NCI-H748 treated with DMSO at 0.1 percent for 48 hours (cell line): ENCODE results near the gene MOK.
A peak's percentile ranks its signal among the peaks of the same experiment; 100 is the strongest.
"Not testable (repeated sequence)": the region's sequence is repeated elsewhere in the genome, so short reads cannot be mapped to it uniquely, and the experiment has no call there.

Source experiments
- DNase-seq: peaks from one replicate; lab custom pipeline; 2025; lab: John Stamatoyannopoulos, UW

The MOK gene

DNA sequence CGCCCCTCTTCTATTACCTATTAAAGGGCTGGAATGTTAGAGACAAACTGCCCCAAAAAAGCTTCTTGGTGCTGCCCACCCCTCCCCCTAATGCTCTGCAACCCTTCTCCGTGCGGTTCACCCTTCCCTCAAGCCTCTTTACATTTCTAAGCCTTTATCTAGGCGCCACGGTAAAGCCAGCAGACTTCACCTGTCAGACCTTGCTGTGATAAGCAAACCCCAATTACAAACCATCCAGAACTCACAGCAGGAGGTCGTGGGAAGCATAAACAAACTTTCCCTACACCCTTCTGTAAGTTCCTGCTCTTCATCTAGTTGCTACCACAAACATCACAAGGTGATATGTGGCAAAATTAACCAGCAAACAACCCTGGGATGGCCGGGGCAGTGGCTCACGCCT, 56.8 kb downstream of the MOK start:
- DNase-seq = no peak

DNA sequence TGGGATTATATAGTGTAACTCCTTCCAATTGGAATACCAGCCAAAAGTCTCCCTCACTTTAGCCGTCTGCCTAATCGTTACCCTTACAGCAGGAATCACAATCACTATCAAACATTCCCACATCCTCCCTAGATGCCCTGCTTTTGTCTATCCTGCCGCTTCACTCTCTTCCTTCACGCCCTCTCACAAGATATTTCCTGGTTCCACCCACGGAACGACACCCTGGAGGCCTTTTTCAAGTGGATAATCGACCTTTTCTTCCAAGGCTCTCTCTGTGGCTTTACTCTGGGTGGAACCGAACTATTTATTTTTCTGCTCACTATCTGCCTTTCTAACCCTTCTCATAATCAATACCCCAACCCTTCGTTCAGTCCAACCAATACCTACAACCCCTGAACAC, 58.9 kb downstream of the MOK start:
- no peak for DNase-seq

- not testable (repeated sequence) for DNase-seq
Measured at GRCh38 chr14:102243795-102244194, 61.2 kb downstream of the MOK start.

- DNase-seq = no peak
Measured at GRCh38 chr14:102241147-102241546, 63.8 kb downstream of the MOK start.

DNA sequence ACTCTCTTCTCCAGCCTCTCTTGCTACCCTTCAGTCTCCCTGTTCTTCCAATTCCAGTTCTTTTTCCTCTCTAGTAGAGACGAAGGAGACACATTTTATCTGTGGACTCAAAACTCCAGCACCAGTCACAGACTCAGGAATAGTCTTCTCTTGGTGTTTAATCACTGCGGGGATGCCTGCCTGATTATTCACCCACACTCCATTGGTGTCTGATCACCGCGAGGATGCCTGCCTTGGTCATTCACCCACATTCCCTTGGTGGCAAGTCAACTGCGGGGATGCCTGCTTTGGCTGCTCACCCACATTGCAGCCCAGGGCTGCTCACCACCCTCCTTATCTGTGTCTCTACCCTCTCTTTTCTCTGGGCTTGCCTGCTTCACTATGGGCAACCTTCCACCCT, 64.5 kb downstream of the MOK start:
- not testable (repeated sequence) for DNase-seq

- DNase-seq = no peak
Measured at GRCh38 chr14:102239231-102239630, 65.7 kb downstream of the MOK start.

DNA sequence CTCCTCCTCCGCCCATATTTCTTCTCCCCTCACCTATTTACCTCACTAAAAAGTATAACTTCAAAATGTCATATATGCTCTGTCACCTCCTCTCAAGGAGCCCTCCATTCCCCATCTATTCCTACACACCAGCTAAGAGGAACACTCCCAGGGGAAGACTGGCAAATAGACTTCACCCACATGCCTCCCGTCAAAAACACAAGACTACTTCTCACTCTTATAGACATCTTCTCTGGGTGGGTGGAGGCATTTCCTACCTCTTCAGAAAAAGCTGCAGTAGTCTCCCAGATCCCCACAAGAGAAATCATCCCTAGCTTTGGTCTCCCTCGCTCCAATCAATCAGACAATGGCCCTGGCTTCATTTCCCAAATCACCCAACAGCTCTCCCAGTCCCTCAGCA, 66.2 kb downstream of the MOK start:
- DNase-seq = no peak

DNA sequence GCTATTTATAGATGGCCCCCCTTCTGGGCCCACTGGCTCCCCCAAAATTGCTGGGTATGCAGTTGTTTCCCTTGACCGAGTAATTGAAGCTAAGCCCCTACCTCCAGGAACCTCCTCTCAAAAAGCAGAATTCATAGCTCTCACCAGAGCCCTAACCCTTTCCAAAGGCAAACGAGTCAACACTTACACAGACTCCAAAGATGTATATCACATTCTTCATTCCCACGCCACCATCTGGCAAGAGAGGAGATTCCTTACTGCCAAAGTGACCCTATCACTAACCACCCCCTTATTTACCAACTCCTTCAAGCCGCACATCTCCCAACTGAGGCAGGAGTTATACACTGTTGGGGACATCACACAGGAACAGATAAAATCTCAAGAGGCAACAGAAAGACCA, 66.8 kb downstream of the MOK start:
- DNase-seq = no peak

DNA sequence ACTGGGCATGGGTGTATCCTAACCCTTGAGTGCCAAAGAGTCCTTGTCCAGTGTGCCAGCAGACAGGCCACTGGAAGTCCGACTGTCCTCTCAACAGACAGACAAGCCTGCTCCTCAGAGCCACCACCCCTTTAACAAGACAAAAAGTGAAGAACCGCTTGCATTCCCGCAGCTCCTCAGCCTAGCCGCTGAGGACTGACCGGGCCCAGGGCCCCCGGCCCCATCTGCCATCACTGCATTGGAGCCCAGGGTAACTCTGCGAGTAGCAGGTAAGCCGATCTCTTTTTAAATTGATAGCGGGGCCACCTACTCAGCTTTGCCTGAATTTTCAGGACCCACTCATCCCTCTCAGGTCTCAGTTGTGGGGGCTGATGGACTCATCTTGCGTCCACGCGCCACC, 68.9 kb downstream of the MOK start:
- no peak for DNase-seq

DNA sequence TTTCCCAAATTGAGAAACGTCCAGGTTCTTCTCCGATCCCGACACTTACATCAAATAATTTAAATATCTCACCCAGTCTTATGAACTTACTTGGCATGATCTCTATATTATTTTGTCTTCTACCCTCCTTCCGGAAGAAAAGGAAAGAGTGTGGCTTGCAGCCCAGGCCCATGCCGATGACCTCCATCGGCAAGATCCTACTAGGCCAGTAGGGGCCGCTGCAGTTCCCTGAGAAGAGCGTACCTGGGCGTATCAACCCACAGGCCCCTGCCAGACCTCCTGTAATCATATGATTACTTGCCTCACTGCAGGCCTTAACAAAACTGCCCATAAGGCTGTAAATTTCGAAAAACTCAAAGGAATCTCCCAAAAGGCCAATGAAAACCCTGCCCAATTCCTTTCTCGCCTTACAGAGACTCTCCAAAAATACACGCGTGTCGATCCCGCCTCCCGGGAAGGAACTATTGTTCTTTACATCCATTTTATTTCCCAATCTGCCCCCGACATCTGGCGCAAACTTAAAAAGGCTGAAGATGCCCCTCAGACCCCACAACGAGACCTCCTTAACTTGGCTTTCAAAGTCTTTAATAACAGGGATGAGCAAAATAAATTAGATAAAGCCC, 69.6 kb downstream of the MOK start:
- DNase-seq = peak; percentile 64

DNA sequence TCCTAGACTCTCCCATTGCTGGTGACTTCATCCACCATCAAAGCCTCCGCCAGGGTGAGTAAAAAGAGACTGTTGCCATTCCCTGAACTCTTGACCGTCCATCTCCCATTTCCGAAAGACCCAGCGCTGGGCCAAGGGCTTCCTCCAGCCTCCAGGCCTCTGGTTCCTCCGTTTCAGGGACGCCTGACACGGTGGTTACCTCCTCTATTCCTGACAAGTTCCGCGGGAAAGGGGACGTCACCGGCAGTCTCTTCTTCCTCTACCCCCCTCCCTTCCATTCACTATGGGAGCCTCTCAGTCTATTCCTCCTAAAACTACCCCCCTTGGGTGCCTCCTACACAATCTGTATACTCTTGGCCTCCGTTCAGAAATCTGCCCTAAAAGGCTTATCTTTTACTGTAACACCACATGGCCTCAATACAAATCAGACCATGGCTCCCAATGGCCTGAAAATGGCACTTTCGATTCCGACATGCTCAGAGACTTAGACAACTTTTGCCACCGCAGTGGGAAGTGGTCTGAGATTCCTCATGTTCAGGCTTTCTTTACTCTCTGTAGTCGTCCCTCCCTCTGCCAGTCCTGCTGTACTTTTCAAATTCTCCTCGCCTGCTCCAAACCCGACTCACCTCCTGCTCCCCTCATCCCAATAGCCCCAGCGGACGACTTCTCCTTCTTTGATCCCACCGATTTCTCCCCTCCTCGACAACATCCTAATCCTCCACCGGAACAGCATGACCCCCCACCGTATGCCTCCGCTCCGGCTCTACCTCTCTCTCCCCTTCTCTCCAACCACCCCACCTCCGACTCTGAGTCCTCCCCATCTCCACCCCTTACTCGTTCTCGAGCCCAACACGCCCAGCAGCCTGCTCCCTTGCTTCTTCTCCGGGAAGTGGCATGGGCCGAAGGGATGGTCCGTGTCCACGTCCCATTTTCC, 70.4 kb downstream of the MOK start:
- DNase-seq = no peak

GRCh38 chr14:102233081-102233480, 71.9 kb downstream of the MOK start:
- no peak for DNase-seq

GRCh38 chr14:102232348-102232625, 72.7 kb downstream of the MOK start:
- DNase-seq = no peak

DNA sequence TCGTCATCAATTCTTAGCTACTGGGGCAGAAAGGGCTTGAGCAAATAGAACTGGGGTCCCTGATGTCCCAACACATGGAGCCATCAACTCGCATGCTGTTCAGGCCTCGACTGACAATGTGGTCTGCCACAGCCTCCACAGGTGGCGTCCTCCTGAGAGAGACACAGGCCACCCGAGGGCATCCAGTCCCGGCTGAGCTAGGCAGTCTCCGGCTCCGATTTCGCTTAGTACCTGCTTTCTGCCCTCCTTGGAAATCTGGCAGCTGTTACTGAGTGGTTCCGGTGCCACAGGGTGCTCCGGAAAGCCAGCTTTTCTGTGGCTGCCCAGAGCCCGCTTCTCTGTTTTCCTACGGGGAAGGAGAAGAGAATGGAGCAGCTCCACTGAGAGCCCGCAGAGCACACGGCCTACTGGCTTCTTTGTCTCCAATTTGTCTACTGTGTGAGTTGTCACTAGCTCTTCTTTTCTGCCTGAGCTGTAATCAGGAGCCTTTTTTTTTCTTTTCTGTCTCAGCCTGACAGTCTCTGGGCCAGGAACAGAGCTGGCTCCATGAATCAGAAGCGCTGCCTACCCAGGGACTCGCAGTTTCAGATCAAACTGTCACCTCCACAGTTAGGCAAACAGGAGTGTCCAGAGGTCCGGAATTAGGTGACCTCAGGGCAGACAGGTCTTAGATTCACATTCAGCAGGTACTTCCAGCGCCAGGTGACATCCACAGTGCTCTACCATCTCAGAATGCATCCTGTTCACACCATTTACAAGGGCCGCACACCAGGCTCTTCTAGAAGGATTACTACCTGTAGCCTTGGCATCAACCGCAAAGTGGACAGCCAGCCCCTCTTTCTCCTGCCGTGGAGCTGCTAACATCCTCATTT, 73.3 kb downstream of the MOK start:
- no peak for DNase-seq

DNA sequence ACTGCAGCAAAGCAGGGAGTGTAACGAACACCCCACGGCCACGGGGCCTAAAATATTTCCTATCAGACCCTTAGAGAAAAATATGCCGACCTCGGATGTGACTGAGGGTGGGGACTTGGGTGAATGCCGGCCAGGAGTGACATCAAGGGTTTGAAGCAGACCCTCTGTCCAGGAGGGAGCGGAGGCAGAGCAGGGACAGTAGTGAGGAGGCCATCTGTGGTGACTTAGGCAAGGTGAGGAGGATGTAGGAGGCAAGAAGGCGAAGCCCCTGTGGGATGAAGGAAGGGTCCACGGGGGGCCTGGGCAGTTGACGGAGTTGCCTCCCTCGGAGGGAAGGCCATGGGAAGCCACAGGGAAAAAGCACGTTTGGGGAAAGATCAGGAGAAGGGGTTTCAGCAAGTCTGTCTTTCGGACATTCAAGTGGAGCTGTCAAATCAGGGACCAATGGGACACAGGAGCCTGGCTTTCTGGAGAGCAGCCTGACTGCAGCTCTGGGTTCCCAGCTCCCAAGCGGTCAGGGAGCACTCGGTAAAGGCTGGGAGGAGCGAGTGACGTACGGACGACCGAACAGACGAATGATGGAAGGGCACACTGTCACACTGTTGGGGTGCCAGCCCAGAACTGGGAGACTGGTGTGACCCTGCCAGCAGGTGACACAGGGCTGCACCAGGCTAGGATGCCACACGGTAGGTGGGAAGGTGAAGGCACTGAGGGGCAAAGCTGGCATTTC, 74.3 kb downstream of the MOK start:
- no peak for DNase-seq

- DNase-seq = no peak
Measured at GRCh38 chr14:102229739-102230092, 75.2 kb downstream of the MOK start.

GRCh38 chr14:102229071-102229738, 75.8 kb downstream of the MOK start:
- DNase-seq = no peak

GRCh38 chr14:102227184-102227964, 77.6 kb downstream of the MOK start:
- DNase-seq = no peak

DNA sequence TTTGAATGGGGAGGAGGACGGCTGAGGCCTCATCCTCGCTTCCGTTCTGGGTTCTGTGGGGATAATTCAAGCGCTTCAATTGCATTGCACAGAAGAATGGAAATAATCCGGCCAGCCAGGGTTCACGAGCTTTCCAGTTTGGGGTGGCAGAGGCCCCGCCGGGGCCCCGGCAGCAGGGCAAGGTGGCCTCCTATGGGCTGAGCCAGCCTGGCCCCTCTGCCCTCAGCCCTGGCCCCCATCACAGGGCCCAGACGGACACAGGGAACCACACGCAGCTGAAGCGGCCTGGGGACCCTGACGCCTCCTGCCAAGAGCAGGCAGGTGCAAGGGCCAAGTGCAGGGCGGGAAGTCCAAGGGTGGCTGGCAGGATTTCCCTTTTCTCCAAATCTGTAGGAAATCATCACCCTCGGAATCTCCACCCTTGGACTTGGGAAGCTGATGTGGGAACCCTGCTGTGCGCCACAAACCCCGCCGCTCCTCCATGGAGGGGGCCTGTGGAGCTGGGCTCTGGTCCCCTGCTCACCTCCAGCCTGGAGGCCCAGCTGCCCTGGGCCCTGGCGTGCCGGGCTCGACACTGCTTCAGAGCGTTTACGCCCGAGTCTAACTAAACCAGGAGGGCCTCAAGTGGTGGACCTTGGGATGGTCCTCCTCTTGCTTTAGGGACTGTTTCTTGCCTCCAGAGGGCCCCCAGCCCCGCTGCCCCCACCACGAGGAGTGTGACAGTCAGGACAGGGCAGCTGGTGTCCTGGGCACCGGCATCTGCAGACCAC, 78.4 kb downstream of the MOK start:
- no peak for DNase-seq

- no peak for DNase-seq
Measured at GRCh38 chr14:102225936-102226335, 79.0 kb downstream of the MOK start.
